GM15510 (cell line): Measurements from ENCODE around the gene FAM124A.

Experiments used
- POLR2A ChIP-seq: IDR thresholded peaks from 3 replicates; pipeline ENCODE4 v1.6.1; 2011; ENCODE audit warnings: borderline replicate concordance; ENCODE audit not compliant: insufficient read length; ENCODE audit errors: extremely low read depth

FAM124A gene

DNA sequence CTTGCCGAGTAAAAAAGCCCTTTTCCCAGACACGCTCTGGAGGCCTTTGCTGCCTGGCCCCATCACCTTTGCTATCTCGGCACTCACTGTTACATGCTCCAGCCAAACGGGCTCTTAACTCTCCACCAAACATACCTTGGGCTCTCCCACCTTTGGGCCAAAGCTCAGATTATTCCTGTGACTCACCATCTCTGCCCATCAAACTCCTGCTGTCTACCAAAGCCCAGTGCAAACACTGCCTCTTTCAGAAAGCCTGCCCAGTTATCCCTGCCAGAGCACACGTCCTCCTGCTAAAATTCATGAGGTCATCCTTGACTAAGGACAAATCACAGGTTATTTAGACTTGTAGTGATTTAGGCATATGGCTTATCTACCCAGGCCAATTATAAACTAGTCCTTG lies 69.1 kb downstream of the FAM124A start:
- no peak for TF ChIP-seq POLR2A

DNA sequence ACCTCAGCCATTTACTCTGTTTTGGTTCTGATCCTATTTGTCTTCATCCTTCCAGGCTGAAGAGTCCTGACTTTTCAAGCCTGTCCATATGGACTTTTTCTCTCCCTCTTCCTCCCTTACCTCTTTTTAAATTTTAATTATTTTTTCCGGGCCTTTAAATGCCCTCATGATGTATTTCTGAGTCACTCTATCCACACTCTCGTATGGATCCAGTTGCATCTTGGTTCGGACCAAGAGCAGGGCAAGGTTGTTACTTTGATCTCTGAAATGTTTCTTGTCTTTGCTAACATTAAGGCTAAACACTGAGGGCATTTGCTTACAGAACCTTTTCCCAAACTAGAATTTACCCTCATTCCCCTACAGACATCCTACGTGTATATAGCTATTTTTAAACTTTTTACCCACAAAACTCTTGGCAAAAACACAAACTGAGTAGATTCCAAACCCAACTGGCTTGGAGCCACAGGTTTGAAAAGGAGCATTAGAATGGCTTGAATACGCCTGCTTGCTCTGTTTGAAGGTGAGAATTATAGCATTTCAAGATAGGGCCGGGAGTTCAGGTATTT lies 69.9 kb downstream of the FAM124A start:
- TF ChIP-seq POLR2A, result no peak

DNA sequence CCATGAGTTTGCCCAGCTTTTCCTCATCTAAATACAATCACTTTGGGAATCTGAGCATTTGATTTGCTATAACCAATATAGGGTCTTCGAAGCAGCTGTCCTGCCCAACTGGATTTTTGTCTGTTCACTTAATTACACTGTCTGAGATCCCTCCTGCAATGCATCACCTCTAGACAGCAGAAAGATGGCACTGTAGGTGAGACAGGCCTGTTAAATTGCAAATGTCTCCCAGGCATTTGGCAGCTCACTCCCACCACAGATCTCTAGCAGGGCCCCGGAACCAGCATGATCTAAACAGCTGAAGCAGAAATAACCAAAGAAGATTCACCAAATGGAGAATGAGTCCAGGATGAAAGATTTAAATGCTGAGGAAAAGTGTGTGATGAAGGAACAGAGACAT lies 75.4 kb downstream of the FAM124A start:
- no peak for TF ChIP-seq POLR2A

DNA sequence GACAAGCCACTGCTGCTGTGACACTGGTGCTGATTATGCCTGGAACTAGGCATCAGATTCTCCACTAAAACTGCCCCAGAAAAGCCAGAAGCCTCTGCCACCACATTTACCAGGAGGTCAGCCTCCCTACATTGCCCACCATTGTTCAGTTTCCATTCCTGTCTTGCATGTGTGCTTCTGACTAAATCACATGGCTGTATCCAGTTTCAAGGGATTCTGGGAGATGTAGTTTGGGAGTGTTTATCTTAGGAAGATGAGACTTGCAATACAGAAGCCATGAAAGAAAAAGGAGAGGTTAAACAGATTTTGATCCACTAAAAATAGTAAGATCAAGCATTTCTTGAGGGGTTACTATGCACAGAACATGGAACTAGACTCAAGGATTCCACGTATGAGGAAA lies 76.6 kb downstream of the FAM124A start:
- TF ChIP-seq POLR2A, result no peak

DNA sequence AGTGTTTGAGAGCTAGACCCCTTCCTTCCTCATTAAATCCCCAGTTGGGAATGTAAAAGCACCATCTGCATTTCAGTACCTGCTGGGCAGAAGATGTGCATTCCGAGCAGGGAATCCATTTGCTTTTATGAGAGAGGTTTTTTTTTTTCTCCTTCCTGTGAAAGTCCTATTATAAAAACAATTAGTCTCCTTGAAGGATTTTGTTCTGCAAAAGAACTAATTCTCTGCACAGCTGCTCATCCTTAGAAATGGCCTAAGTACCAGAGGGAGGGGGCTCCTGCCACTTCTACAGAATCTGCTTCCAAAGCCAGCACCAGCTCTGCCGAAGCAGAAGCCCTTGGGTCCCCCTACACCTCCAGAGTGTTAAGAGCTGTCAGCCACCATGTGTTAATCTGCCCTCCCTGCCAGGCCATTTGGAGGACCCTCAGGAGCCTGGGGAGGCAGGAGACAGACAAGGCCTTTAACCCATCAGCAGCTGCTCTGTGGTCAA lies 80.9 kb downstream of the FAM124A start:
- TF ChIP-seq POLR2A, result no peak

DNA sequence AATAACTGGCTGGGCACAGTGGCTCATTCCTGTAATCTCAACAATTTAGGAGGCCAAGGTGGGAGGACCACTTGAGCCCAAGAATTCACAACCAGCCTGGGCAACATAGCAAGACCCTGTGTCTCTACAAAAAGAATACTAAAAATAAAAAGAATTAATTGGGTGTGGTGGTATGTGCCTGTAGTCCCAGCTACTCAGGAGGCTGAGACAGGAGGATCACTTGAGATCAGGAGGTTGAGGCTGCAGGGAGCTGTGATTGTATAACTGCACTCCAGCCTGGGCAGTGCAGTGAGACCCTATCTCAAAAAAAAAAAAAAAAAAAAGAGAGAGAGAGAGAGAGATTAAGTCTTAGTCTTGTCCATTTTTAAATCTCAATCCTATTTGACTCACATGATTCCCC lies 81.7 kb downstream of the FAM124A start:
- no peak for TF ChIP-seq POLR2A

DNA sequence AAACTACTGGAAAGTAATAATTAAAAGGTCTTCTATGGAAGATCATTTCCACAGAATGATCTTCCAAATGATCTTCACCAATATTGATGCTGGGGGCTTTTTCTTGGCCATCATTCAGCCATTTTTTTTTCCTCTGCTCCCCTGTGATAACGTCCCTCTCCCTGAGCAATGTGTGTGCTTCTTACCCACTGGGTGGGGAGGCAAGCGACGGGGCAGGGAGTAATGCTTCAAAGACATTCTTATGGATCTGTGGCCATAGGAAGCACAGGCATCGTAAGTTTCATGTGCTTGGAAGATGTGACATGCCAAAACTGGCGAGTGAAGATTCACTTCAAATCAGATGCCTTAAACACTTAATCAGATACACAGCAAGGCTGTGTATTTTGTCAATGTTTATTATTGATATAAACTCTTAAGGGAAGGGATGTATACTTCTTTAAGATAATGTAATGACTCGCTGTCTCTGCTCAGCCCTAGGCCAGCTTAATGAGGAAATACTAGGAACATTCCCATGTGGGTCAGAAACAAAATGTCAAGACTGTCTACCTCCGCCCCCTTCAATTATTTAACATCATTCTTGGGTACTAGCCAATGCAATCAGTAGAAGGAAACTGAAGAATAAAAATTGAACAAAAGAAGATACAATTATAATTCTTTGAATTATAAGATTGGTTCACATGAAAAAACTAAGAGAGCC lies 83.2 kb downstream of the FAM124A start:
- TF ChIP-seq POLR2A, result no peak

DNA sequence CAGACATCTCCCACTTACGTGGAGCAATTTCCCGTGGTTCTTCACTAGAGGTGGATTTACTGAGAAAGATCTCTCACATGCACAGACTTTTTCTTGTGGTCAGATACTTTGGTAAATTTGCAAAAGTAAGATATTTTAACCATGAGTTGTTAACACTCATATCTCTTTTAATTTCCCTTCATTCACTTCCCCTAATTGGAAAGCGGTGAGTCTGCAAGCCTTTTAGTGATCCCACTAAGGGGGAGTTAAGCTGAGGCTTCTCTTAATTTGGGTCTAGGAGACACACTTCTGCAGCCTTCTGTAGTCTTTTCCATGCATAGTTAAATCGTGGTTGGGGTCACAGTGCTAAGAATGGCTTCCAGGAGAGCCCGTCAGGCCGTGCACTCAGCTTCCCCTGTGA lies 86.6 kb downstream of the FAM124A start:
- TF ChIP-seq POLR2A, result no peak

DNA sequence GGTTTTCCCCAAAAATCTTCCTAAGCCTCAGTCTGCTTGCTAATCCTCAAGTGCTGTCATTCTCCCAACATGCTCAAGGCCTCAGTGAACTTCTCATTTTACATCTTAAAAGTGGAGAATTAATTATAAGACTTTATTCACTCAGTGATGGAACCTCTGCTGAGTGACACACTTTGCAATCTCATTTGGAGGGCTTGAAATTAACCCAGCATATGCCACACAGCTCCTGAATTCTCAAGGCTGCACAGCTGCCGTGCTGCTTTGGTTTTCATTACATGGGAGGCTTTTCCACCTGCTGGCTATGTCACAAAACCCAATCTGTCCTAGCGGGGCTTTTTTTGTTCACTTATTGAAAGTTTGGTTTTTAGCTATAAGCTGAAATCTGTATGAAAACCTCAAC lies 89.0 kb downstream of the FAM124A start:
- no peak for TF ChIP-seq POLR2A

DNA sequence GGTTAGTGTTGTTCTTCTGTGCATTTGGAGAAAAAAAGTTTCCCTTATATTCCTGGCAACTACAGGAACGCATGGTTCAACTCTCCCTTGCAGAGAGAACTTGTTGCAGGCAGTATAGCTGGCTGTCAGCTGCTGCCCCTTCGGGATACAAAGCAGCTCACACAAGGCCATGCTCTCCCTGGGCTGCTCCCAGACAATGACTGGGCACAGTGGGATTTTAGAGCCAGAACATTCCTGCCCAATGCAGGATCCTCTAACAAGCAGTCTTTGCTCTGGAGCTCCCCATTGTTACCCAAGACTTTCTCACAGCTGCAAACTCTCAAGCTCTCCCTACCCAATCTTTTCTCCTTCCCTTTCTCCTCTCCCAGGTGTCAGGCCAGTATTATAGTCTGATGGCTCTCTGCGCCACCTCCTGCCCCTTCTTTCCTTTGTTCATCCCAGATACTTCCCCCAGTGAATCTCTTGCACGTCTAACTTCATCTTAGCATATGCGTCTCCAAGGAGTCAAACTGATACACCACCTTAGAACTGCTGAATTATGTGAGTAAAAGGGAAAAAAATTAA lies 89.8 kb downstream of the FAM124A start:
- TF ChIP-seq POLR2A, result no peak

DNA sequence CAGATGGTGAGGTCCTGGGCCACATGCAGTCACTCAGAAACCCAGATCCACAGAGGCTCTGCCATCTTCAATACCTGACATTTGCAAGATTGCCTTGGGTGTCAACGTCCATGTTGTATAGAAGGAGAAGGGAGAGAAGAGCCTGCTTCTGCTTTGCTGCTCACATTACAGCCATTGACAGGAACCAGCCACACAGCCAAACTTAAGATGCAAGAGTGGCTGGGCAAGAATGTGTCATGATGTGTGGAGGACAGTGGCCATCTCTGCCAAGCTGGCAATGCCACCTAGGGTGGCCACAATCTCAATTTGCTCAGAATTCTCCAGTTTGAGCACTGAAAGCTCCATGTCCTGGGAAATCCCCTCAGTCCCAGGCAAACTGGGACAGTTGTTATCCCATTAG lies 91.4 kb downstream of the FAM124A start:
- no peak for TF ChIP-seq POLR2A

DNA sequence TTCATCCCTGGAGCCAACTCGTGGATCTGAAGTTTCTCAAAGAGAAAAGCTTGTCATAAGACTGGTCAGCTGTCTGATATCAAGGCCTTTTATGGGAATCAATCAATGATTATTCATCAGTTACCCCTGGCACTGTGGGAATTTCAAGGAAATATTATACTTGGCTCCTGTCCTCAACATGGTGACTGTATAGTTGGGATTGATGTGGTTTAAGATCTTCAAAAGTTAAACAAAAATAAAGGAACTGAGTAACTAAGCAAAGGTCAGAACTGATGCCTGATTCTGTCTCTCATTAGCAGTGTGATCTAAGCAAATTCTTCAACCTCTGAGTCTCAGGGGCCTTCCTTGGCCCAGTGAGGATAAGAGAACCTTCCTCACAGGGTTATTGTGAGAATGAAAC lies 95.1 kb downstream of the FAM124A start:
- no peak for TF ChIP-seq POLR2A

DNA sequence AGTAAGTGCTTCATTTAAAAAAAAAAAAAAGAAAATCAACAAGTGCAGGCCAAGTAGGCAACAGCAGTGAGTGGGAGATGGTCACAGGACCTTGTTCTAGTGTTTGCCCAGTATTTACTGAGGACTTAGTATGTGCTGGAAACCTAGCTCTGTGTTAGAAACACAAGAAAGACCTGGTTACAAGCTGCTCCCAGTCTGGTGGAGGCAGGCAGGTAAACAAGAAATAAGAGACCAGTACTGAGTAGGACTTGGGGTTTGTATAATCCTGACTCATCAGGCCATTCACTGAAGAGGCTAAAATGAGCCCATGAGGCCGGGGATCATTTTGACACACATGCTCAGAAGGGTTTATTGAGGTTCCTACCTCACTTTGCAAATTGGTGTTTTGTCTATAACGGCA lies 95.8 kb downstream of the FAM124A start:
- TF ChIP-seq POLR2A, result no peak

DNA sequence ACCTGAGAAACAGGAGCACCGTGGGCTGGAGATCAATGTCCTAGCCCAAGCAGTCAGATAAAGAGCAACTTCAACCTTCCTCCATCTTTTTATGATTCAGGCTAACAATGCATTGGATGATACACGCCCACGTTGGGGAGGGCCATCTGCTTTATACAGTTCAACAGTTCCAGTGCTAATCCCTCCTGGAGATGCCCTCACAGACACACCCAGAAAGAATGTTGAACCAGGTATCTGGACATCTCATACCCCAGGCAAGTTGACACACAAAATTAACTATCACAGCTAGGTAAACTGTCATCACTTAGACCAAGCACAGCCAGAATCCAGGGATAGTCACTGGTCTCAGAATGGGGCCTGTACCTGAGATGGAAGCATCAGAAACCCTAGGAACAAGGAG lies 96.7 kb downstream of the FAM124A start:
- TF ChIP-seq POLR2A, result no peak

DNA sequence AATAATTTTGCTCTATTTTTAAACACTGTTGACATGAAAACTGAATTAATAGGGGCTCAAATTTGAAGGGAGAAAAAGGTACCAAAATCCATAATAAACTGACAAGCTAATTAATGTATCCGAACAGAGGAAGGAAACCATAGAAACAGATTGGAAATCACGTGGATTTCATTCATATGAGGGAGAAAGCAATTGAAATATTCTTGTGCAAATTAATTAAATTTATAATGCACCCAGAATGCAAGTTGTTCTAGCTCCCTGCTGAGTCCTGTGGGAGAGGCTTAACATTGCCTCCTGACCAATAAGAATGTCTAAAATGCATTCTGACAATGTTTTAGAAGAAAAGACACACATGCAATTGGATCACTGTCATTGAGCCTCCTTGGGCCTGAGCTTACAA lies 99.6 kb downstream of the FAM124A start:
- no peak for TF ChIP-seq POLR2A

DNA sequence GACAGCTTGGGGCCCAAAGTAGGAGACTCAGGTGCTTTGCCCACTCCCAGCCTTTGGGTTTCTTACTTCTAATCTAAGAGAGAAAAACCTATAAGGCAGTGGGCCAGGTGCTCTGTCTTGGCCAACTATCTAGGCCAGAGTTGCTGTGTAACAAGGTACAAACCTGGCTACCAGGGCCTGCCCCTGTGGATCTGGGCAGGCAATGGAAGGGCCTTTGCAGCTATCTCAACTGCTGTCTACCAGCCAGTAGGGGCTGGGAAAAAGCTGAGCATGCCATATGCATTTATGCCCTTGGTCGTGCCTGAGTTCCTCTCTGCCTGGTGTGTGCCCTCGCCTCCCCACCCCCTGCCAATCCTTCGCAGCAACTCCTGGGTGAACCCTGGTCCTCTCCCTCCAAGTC lies 100.6 kb downstream of the FAM124A start:
- no peak for TF ChIP-seq POLR2A
